ENCODE measurements around the gene NACC1.

Gene NACC1

GRCh38 chr19:13093407-13094105, 24.5 kb upstream of the NACC1 start:
- no peaks in the 10 kb centered on the region for H3K79me2 ChIP-seq (ENCODE audit: control insufficient read depth, insufficient read depth, low read length)
- H3K23ac ChIP-seq (ENCODE audit: low read length) = no peak overlapping the region
- H2BK120ac ChIP-seq (ENCODE audit: low read depth, low read length) = no peak overlapping the region
- peaks cover 5% of the 10 kb centered on the region for H3K27me3 ChIP-seq (ENCODE audit: insufficient read depth, low read length, poor library complexity)
- no peaks in the 10 kb centered on the region for H3K36me3 ChIP-seq (ENCODE audit: control insufficient read depth, insufficient read depth, low read length)
- no peak overlapping the region for H3K4me3 ChIP-seq (ENCODE audit: low read length)
- WGBS (ENCODE audit: extremely low coverage, insufficient coverage, low lambda C conversion rate) = no CpG with 5 or more reads among the region's 12 CpGs
- peak overlapping the region; percentile 56 for H2AK5ac ChIP-seq (ENCODE audit: low read length)
- no peaks in the 10 kb centered on the region for H3K79me1 ChIP-seq (ENCODE audit: low read length)
- no peak overlapping the region for H4K5ac ChIP-seq (ENCODE audit: low read length)
- no peak overlapping the region for H4K8ac ChIP-seq (ENCODE audit: low read depth, low read length)
- H2BK15ac ChIP-seq (replicated peaks; ENCODE audit: low read depth) = no peak overlapping the region
- peak overlapping the region; percentile 57 for H3K56ac ChIP-seq (ENCODE audit: low read length)
- H3K27ac ChIP-seq (ENCODE audit: low read depth, low read length) = no peak overlapping the region
- no peak overlapping the region for H2BK5ac ChIP-seq (ENCODE audit: low read length)
- H3K18ac ChIP-seq (ENCODE audit: low read length) = no peak overlapping the region
- H3K4ac ChIP-seq (ENCODE audit: low read depth, low read length) = no peak overlapping the region
- peak; percentile 95 for DNase-seq
- H3K4me1 ChIP-seq (ENCODE audit: control insufficient read depth, low read depth, low read length) = peaks cover 10% of the 10 kb centered on the region
- no peak overlapping the region for H3K4me2 ChIP-seq (ENCODE audit: low read length)
- H3K9ac ChIP-seq (ENCODE audit: low read length) = no peak overlapping the region

- Histone ChIP-seq H3K4me3 (ENCODE audit: low read length) (no peak overlapping the region), H4K5ac (ENCODE audit: low read length) (no peak overlapping the region), H3K4me2 (ENCODE audit: low read length) (no peak overlapping the region), H3K23ac (ENCODE audit: low read length) (no peak overlapping the region), H3K9ac (ENCODE audit: low read length) (no peak overlapping the region), H2BK5ac (ENCODE audit: low read length) (no peak overlapping the region), H3K79me1 (ENCODE audit: low read length) (no peaks in the 10 kb centered on the region), H3K4ac (ENCODE audit: low read depth, low read length) (no peak overlapping the region), H3K4me1 (ENCODE audit: control insufficient read depth, low read depth, low read length) (peaks cover 10% of the 10 kb centered on the region), H2AK5ac (ENCODE audit: low read length) (no peak overlapping the region), H3K56ac (ENCODE audit: low read length) (no peak overlapping the region), H2BK15ac (replicated peaks; ENCODE audit: low read depth) (no peak overlapping the region), H4K8ac (ENCODE audit: low read depth, low read length) (no peak overlapping the region), H3K79me2 (ENCODE audit: control insufficient read depth, insufficient read depth, low read length) (no peaks in the 10 kb centered on the region), H3K27me3 (ENCODE audit: insufficient read depth, low read length, poor library complexity) (peaks cover 10% of the 10 kb centered on the region), H3K18ac (ENCODE audit: low read length) (no peak overlapping the region), H3K36me3 (ENCODE audit: control insufficient read depth, insufficient read depth, low read length) (no peaks in the 10 kb centered on the region), H3K27ac (ENCODE audit: low read depth, low read length) (no peak overlapping the region), H2BK120ac (ENCODE audit: low read depth, low read length) (no peak overlapping the region)
- no CpG with 5 or more reads among the region's 5 CpGs for WGBS (ENCODE audit: extremely low coverage, insufficient coverage, low lambda C conversion rate)
- DNase-seq = no peak
These were observed 24.0 kb upstream of the NACC1 start for GRCh38 chr19:13094106-13094504.

GRCh38 chr19:13094771-13095392, 23.2 kb upstream of the NACC1 start:
- Histone ChIP-seq H3K36me3 (ENCODE audit: control insufficient read depth, insufficient read depth, low read length) (no peaks in the 10 kb centered on the region), H2BK15ac (replicated peaks; ENCODE audit: low read depth) (no peak overlapping the region), H2AK5ac (ENCODE audit: low read length) (no peak overlapping the region), H3K4me2 (ENCODE audit: low read length) (peak overlapping the region; percentile 63), H3K9ac (ENCODE audit: low read length) (peak overlapping the region; percentile 54), H3K79me2 (ENCODE audit: control insufficient read depth, insufficient read depth, low read length) (no peaks in the 10 kb centered on the region), H3K23ac (ENCODE audit: low read length) (no peak overlapping the region), H3K4me1 (ENCODE audit: control insufficient read depth, low read depth, low read length) (peaks cover 10% of the 10 kb centered on the region), H4K5ac (ENCODE audit: low read length) (no peak overlapping the region), H3K27ac (ENCODE audit: low read depth, low read length) (no peak overlapping the region), H3K18ac (ENCODE audit: low read length) (no peak overlapping the region), H3K4ac (ENCODE audit: low read depth, low read length) (no peak overlapping the region), H3K79me1 (ENCODE audit: low read length) (no peaks in the 10 kb centered on the region), H3K56ac (ENCODE audit: low read length) (peak overlapping the region; percentile 75), H3K27me3 (ENCODE audit: insufficient read depth, low read length, poor library complexity) (peaks cover 15% of the 10 kb centered on the region), H4K8ac (ENCODE audit: low read depth, low read length) (no peak overlapping the region), H2BK120ac (ENCODE audit: low read depth, low read length) (no peak overlapping the region), H2BK5ac (ENCODE audit: low read length) (no peak overlapping the region), H3K4me3 (ENCODE audit: low read length) (no peak overlapping the region)
- peak; percentile 68 for DNase-seq
- no CpG with 5 or more reads among the region's 16 CpGs for WGBS (ENCODE audit: extremely low coverage, insufficient coverage, low lambda C conversion rate)

- peak overlapping the region; percentile 63 for H3K4me2 ChIP-seq (ENCODE audit: low read length)
- peak overlapping the region; percentile 54 for H3K9ac ChIP-seq (ENCODE audit: low read length)
- H3K4me1 ChIP-seq (ENCODE audit: control insufficient read depth, low read depth, low read length) = peaks cover 10% of the 10 kb centered on the region
- no peaks in the 10 kb centered on the region for H3K36me3 ChIP-seq (ENCODE audit: control insufficient read depth, insufficient read depth, low read length)
- no peak overlapping the region for H3K4me3 ChIP-seq (ENCODE audit: low read length)
- no peak overlapping the region for H4K5ac ChIP-seq (ENCODE audit: low read length)
- no peak overlapping the region for H3K27ac ChIP-seq (ENCODE audit: low read depth, low read length)
- H3K56ac ChIP-seq (ENCODE audit: low read length) = peak overlapping the region; percentile 75
- H2BK15ac ChIP-seq (replicated peaks; ENCODE audit: low read depth) = no peak overlapping the region
- peaks cover 15% of the 10 kb centered on the region for H3K27me3 ChIP-seq (ENCODE audit: insufficient read depth, low read length, poor library complexity)
- no CpG with 5 or more reads among the region's 25 CpGs for WGBS (ENCODE audit: extremely low coverage, insufficient coverage, low lambda C conversion rate)
- no peak overlapping the region for H3K23ac ChIP-seq (ENCODE audit: low read length)
- no peak overlapping the region for H4K8ac ChIP-seq (ENCODE audit: low read depth, low read length)
- DNase-seq = peak; percentile 46
- H2BK5ac ChIP-seq (ENCODE audit: low read length) = no peak overlapping the region
- no peak overlapping the region for H2BK120ac ChIP-seq (ENCODE audit: low read depth, low read length)
- no peaks in the 10 kb centered on the region for H3K79me1 ChIP-seq (ENCODE audit: low read length)
- H3K18ac ChIP-seq (ENCODE audit: low read length) = no peak overlapping the region
- no peaks in the 10 kb centered on the region for H3K79me2 ChIP-seq (ENCODE audit: control insufficient read depth, insufficient read depth, low read length)
- H3K4ac ChIP-seq (ENCODE audit: low read depth, low read length) = no peak overlapping the region
- H2AK5ac ChIP-seq (ENCODE audit: low read length) = no peak overlapping the region
These were observed 22.7 kb upstream of the NACC1 start for GRCh38 chr19:13095393-13095784.

- H3K18ac ChIP-seq (ENCODE audit: low read length) = peak overlapping the region; percentile 29
- no peak overlapping the region for H2BK15ac ChIP-seq (replicated peaks; ENCODE audit: low read depth)
- no peak overlapping the region for H3K23ac ChIP-seq (ENCODE audit: low read length)
- no peak overlapping the region for H2BK120ac ChIP-seq (ENCODE audit: low read depth, low read length)
- peak; percentile 87 for DNase-seq
- H3K4me2 ChIP-seq (ENCODE audit: low read length) = peak overlapping the region; percentile 69
- no peak overlapping the region for H4K8ac ChIP-seq (ENCODE audit: low read depth, low read length)
- no peak overlapping the region for H3K27ac ChIP-seq (ENCODE audit: low read depth, low read length)
- H2BK5ac ChIP-seq (ENCODE audit: low read length) = no peak overlapping the region
- no peaks in the 10 kb centered on the region for H3K36me3 ChIP-seq (ENCODE audit: control insufficient read depth, insufficient read depth, low read length)
- H2AK5ac ChIP-seq (ENCODE audit: low read length) = no peak overlapping the region
- no peaks in the 10 kb centered on the region for H3K79me2 ChIP-seq (ENCODE audit: control insufficient read depth, insufficient read depth, low read length)
- peaks cover 10% of the 10 kb centered on the region for H3K4me1 ChIP-seq (ENCODE audit: control insufficient read depth, low read depth, low read length)
- peak overlapping the region; percentile 18 for H3K9ac ChIP-seq (ENCODE audit: low read length)
- no CpG with 5 or more reads among the region's 44 CpGs for WGBS (ENCODE audit: extremely low coverage, insufficient coverage, low lambda C conversion rate)
- H4K5ac ChIP-seq (ENCODE audit: low read length) = no peak overlapping the region
- no peaks in the 10 kb centered on the region for H3K79me1 ChIP-seq (ENCODE audit: low read length)
- no peak overlapping the region for H3K4ac ChIP-seq (ENCODE audit: low read depth, low read length)
- no peak overlapping the region for H3K4me3 ChIP-seq (ENCODE audit: low read length)
- peaks cover 15% of the 10 kb centered on the region for H3K27me3 ChIP-seq (ENCODE audit: insufficient read depth, low read length, poor library complexity)
- peak overlapping the region; percentile 34 for H3K56ac ChIP-seq (ENCODE audit: low read length)
These were observed 21.8 kb upstream of the NACC1 start for GRCh38 chr19:13095934-13096927.

Measured in mesendoderm (in vitro differentiated cells).